CD4-positive, alpha-beta T cell treated with Interleukin-15 for 1 hour (primary cell): ENCODE data around the gene CUX1.
"Not testable (repeated sequence)": the region's sequence is repeated elsewhere in the genome, so short reads cannot be mapped to it uniquely, and the experiment has no call there.

ENCODE experiments used
- DNase-seq: peaks from one replicate; pipeline ENCODE4 v3.0.0-alpha.2; 2020

CUX1 gene

DNA sequence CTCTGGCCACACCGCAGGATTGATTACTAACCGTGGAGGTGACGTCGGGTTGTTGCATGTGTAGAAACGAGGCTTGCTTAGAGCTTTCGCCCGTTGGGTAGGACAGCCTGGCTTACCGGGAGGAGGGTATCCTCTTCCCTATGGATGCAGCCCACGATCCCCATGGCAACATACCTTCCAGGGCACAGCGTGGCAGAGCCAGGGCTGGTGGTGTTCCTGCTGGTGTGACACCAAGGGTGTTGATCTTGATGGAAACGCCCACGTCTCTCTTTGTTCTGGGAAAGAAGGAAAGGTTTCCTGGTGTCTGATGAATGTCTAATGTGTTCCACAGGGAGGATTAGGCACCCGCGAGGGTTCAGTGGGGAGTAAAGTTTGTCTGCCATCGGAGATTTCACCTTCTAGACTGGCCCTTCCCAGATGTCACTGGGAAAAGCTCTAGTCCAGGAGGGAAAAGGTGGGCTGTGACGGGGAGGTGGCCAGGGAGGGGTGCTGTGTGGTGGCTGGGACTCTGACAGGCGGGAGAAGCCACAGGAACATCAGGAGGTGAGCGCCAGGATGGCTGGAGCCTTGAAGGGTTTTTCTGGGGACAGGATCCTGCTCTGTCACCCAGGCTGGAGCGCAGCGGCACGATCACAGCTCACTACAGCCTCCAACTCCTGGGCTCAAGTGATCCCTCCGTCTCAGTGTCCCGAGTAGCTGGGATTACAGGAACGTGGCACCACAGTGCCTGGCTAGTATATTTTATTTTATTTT, 102.1 kb downstream of the CUX1 start:
- DNase-seq: no peak

DNA sequence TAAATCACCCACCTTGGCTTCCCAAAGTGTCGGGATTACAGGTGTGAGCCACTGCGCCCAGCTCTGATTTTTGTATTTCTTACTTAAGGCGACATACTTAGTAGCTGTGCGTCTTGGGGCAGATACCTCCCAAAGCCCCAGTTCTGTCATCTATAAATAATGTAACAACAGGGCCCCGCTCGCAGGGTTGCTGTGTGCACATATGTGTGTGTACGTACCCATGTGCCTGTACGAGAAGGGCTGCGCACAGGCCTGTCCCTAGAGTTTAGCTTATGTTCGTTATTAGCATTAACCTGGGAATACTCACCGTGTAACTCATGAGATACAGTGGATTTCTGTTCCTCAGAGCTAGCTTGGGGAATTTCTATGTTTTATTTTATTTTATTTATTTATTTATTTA, 103.6 kb downstream of the CUX1 start:
- DNase-seq: no peak

DNA sequence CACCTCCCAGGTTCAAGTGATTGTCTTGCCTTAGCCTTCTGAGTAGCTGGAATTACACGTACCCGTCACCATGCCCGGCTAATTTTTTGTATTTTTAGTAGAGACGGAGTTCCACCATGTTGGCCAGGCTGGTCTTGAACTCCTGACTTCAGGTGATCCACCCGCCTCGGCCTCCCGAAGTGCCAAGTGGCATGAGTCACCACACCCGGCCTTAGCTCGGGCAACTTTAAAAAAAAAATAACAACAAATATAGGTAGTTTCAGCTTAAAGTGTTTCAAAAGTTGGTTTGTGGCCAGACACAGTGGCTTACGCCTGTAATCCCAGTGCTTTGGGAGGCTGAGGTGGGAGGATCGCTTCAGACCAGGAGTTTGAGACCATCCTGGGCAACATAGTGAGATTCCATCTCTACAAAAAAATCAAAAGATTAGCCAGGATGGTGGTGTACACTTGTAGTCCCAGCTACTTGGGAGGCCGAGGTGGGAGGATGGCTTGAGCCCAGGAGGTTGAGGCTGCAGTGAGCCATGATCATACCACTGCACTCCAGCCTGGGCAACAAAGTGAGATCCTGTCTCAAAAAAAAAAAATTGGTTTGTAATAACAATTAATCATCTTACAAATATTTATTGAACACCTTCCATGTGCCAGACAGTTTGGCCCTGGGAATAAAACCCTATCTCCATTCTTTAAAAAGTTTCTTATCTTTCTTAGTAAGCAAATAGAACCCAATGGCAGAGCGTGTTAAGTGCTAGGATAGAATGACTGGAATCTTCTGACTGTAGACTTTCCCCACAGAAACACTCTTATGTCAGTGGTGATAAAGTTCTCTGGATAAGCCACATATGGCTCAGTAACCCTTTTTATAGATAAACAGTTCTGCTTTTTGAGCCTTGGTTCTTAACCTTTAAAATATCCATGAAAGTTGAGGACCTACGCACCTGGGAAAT, 104.4 kb downstream of the CUX1 start:
- DNase-seq: not testable (repeated sequence)

DNA sequence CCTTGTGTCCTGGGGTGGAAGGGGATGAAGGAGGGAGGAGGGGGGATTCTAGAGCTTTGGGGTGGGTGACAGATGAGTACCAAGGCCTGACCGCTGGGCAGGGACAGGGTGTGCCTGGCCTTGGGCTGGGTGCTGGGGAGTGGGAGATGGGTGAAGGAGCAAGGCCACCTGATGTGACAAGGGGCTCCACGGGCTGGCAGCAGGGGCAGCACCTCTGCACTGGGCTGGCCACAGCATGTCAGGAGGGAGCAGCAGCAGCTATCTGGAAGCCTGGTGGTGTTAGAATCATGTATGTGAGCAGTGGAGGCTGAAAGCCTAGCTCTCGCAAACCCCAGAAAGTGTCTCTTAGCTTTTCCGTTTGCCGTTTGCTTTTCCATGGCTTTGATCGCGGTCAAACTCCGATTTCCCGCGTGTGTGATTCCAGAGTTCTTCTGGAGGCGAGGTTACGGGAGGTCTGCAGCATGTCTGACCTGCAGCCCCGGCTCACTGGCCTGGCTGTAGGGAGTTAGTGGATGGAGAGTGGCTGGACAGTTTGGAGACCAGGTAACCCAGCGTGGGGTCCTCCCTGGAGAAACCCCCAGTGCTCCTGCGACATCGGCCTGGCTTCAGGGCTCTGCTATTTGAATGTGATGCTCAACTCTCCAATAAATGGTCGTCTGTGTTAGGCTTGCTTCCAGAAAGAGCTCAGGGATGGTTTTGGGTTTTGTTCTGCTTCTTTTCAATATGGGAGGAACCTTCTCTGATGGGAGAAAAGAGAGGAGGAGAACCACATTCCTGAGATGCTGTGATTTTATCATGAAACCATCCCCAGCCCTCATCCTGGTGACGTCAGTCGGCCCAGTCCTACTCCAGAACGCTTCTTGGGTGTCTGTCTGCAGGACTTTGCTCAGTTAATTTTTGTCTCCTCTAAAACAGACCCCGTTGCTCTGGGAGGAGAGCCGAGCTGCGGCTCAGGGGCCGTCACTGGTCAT, 105.5 kb downstream of the CUX1 start:
- DNase-seq: no peak

DNA sequence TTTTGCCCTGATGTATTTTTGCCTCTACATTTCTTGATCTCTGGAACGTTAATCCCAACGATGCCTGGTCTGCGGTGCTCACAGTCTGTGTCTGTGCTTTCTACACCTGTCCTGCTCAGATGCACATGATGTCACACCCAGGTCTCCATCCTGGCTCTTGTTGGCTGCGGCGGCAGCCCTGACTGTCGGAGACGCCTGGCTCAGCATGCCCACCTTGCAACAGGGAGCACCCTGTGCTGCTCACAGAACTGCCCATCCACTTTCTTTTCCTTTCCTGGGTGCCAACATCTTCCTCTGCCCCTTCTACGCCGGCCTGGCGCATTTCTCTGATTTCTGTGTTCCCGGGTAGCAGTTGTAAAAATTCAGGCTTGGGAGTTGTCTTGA, 106.2 kb downstream of the CUX1 start:
- no peak for DNase-seq

DNA sequence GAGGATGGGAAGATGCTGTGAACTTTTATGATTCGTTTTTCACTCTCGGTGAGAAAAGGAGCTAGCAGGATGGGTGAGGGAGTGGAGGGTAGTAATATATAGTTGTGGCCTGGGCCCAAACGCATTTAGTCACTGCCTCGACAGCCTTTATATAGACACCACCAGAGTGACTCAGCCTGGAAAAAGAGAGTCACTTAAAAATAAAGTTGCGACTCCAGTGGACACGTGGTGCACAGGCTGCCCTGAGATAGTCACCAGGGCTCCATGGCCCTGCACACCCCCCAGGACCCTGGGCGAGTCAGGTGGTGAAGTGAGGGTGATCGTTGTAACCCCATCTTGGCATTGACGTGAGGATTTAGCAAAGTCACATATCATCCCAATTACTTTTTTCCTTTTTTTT, 106.7 kb downstream of the CUX1 start:
- no peak for DNase-seq

DNA sequence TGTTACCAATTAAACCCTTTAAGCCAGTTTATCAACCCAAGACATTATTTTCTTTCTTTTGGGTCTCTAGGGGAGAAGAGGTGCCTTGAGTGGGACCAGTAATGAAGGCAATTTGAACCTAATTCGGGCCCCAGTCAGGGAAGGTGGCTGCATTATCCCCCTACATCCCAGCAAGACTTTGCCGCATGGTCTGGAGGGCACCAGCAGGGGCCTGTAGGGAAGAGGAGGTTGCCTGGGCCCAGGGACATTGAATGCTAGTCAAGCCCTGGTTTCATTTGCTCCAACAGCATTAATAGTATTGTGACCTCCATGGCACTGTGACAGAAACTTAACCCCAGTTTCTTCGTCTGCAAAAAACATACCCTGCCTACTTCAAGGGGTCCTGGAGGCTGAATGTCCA, 108.8 kb downstream of the CUX1 start:
- no peak for DNase-seq

DNA sequence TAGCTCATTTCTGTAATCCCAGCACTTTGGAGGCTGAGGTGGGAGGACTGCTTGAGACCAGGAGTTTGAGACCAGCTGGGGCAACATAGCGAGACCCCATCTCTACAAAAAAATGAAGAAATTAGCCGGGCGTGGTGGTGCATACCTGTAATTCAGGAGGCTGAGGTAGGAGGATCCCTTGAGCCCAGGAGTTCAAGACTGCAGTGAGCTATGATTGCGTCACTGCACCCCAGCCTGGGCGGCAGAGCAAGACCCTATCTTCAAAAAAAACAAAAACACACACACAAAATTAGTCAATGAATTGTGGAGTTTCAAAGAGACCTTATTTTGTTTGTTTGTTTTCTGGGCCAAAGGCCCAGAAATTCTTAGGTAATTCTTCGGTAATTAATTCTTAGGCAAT, 110.0 kb downstream of the CUX1 start:
- no peak for DNase-seq

DNA sequence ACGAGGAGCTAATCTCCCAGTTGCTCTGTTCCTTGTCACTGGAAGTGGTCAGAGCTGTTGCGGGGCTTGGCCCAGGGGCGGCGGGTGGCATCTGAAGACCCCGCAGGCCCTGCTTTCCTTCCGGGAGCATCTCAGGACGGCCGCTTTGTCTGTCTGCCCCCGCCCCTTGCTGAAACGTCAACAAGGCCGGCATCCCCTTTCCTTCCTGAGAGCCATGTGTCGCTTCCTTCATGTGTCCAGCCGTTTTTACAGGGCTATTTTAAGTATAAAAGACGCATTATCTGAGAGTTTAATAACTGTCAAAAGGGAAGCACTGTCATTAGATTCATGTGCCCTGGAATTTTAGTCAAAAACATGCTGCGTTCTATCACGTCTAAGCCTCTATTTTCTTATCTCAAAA, 110.4 kb downstream of the CUX1 start:
- DNase-seq: no peak

DNA sequence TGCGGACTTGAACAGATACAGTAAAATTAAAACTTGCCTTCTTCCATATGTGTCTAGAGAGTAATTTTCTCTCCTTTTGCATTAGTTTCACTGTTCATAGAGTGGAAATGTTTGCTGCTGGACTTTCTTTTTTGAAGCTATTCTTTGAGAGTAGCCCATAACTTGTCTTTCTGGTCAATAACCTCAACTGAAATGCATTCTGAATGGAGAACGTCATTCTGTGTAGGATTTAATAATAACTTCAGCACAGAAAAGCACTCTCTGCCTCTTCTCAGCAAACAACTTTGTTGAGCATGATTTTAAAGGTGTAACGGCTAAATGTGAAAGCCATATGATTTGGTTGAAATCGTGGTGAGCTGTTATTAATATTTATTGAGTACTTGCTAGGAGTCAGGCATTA, 111.8 kb downstream of the CUX1 start:
- DNase-seq: no peak

DNA sequence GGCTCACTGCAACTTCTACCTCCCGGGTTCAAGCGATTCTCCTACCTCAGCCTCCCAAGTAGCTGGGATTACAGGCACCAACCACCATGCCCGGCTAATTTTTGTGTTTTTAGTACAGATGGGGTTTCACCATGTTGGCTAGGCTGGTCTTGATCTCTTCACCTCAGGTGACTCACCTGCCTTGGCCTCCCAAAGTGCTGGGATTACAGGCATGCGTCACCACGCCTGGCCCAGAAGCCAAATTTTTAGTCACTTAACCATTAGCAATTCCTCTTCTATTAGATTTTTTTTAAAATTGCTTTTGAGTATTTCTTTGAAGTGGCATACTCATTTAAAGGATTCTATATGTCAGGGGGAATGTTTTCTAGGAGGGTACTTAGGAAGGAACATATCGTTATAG, 112.5 kb downstream of the CUX1 start:
- not testable (repeated sequence) for DNase-seq

DNA sequence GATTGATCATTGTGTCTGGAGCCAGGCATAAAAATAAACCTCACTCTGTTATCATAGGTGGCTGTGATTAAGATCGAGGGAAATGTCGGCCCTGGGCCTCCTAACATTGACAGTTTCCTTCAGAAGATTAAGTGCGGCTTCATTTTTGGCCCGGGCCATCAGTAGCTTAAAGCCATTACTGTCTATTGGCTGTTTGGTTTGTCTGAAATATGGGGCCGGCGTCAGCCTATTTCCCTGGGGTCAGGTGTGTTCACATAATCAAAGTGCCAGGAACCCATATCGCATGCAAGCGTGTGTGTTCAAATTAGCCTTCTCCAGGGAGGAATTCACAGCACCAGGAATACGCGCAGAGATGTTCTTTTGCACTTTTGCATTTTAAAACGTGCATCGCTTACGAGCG, 114.7 kb downstream of the CUX1 start:
- no peak for DNase-seq

DNA sequence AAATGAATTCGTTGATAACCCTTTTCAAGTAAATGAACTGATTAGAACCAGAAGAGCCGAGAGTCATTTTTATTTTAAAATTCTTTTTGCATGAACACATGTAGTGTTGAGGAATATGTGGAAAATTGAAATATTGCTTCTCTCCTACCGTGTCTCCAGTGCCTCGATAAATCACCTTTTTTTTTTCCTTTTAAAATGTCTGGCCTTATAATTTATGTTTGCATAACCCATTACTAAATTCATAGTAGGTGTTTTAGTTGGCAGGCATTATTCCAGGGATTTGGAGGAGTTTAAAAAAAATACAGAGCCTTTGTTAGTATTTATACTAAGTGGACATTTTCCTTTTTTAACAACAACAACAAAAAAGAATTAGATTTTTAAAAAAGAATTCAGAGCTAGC, 115.6 kb downstream of the CUX1 start:
- DNase-seq: no peak

DNA sequence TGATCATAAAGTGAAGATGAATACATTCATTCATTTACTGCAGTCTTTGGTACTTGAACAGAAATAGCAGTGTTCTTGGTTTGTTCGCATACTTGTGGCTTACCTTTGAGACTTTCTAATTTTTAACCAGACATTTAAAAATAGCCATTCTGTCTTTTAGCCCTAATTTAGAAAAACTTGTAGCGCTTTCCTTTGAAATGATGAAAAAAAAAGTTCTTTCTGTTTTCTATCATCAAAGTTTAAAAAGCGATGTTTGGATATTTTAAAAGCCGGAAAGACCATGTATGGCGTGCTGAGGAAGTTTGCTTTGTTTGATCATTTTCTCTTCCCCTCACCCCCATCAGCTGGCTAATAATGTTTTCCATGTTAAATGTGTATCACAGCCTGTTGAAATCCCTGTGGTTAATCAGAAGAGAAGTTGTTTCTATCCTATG, 116.3 kb downstream of the CUX1 start:
- no peak for DNase-seq

DNA sequence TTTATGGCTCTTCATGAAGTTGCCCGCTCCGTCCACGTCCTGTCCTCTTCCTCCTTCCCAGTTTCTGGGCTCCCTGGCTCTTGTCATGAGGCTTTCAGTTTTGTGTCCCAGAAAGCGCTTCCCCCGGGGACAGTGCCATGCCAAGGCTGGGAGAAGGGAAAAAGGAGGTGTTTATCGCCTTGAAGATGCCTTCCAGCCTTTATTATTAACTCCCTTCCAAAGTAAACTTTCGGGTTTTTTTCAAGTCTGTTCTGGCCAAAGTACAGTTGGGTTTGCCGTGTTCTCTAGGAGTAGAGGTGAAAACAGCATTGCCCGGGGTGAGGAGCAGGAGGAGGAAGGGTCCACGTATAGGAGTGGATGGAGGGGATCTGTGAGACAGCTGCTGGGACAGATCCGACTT, 117.2 kb downstream of the CUX1 start:
- DNase-seq: no peak

DNA sequence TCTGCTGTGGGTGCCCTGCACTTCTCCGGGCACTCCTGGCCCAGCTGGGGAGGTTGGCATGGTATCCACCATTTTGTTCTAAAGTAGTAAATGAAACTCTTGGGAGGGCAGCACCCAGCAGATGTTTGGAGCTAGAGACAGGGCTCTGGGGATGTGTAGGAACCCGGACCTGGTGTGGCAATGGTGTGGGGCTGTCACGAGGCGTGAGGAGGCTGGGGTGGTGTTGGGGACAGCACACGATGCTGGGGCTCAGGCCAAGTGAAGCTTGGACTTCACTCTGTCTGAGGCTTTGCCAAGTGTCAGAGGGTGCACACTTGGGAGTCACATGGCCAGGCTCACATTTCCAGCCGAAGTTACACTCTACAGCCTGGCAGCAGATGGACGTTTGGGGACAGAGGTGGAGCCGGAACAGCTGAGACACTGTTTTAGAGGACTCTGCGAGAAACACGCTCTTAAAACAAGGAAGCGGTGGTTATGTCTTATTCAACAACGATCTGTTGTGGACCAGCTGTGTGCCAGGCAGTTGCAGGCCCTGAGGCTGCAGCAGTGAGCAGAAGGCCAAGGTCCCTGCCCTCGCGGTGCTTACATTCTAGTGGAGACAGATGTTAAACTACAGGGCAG, 118.2 kb downstream of the CUX1 start:
- DNase-seq: no peak

DNA sequence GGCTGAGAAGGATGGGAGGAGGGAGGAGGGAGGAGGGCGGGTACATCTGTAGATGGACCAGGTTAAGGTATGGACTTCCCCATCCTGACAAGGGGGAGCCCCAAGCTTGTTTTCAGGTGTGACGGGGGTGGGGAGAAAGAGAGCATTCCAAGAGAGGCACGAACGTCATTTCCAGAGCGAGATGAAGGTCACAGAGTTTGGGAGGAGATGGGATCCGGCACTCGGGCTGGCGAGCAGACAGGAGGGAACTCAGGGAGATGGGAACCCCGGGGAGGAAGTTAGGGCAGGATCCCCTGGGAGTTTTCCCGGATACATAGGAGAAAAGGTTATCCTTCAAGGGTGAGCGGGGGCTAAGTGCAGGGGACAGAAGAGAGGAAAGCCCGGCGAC, 118.8 kb downstream of the CUX1 start:
- no peak for DNase-seq

DNA sequence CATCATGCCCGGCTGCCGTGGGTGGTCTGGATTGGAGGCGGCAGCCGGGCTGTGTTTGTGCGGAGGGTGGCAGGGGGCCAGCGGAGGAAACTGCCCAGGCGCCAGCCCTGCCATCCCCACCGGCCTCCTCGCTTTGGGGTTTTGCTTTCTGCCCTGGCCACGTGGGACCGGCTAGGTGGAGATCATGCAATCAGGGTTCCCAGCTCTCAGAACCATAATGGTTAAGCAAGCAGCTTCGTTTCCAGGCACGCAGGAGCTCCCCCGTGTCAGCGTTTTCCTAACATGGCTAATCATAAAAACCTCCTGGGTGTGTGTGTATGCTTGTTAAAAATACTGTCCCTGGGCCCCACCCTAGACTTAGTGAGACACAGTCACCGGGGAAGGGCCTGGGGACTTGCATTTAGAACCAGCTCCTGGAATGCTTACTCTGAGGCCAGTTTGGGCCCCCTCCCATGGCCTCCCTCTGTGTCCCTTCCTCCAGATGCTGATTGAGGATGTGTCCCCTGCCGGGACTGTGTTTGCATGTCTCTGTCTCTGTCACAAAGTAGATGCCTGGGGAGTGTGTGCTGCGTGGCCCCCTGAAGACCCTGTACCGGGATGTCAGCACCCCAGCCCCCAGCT, 119.3 kb downstream of the CUX1 start:
- DNase-seq: no peak

DNA sequence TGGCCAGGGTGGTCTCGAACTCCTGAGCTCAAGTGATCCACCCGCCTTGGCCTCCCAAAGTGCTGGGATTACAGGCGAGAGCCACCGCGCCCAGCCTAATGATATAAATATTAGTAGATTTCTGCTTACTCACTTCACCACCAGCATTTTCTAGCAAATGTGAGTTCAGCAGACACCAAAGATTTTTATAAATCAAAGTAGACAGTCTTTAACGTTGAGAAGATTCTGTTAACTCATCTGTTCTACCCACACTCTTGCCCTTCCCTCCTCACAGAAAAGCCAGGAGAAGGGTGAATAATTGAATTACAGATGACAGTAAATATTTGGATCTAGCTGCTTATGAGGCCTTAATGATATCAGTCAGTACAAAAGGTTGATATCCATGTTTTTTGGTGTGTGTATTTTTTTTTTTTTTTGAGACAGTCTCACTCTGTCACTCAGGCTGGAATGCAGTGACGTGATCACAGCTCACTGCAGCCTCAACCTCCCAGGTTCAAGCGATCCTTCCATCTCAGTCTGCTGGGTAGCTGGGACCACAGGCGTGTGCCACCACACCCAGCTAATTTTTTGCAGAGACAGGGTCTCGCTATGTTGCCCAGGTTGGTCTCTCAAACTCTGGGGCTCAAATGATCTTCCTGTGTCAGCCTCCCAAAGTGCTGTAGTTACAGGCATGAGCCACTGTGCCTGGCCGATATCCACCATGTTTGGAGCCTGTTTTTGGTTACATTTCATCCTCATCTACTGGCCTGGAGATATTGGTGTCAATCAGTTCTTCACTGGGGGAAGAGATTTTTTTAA, 120.5 kb downstream of the CUX1 start:
- DNase-seq: no peak

DNA sequence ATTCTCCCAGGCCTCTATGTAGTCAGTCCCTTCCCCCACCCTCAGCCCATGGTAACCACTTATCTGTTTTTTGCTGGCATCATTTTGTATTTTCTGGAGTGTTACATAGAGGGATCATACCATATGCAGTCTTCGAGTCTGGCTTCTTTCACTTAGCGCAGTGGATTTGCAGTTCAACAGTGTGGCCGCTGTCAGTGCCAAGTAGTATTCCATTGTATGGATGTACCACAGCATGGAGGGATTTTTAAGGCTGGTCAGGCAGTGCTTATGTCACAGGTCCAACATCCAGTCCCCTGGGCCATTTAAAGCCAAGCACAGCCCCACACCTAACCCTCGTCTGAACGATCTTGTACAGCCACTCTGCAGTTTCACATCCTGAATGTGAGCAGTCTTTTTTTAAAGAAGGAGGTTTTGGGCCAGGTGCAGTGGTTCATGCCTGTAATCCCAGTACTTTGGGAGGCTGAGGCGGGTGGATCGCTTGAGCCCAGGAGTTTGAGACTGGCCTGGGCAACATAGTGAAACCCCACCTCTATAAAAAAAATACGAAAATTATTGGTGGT, 121.8 kb downstream of the CUX1 start:
- DNase-seq: no peak

DNA sequence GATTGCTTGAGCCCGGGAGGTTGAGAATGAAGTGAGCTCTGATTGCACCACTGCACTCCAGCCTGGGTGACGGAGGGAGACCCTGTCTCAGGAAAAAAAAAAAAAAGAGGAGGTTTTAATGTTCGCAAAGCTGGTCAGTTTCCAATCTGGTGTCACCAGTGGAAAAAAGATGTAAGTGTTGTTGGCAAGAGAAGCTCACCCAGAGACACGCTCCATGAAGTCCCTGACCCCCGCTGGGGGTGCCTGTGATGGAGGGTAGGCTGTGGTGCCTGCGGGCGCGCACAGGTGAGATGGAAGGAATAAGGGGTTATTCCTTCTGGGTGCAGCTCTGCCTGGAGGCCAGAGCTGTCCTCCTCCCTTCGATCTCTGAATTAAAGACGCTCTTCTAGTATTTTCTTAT, 122.7 kb downstream of the CUX1 start:
- no peak for DNase-seq
